Hair follicle dermal papilla cell (primary cell): Measurements from ENCODE around the gene SLC22A16. TPM values are rescaled to one million over a fixed set of nuclear protein-coding genes. Genes with fewer than 3 reads are reported as not detected.

Experiments used
- total RNA-seq: library from RNA; depleted of rRNA; stranded (reverse); fragments of >200 nt; gene quantifications from 2 replicates; pipeline ENCODE4 v1.2.3, GENCODE V29; 2012

SLC22A16 gene, protein sequence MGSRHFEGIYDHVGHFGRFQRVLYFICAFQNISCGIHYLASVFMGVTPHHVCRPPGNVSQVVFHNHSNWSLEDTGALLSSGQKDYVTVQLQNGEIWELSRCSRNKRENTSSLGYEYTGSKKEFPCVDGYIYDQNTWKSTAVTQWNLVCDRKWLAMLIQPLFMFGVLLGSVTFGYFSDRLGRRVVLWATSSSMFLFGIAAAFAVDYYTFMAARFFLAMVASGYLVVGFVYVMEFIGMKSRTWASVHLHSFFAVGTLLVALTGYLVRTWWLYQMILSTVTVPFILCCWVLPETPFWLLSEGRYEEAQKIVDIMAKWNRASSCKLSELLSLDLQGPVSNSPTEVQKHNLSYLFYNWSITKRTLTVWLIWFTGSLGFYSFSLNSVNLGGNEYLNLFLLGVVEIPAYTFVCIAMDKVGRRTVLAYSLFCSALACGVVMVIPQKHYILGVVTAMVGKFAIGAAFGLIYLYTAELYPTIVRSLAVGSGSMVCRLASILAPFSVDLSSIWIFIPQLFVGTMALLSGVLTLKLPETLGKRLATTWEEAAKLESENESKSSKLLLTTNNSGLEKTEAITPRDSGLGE
- total RNA-seq: 0.12 TPM in 1 of 2 replicates, not detected in the other

DNA sequence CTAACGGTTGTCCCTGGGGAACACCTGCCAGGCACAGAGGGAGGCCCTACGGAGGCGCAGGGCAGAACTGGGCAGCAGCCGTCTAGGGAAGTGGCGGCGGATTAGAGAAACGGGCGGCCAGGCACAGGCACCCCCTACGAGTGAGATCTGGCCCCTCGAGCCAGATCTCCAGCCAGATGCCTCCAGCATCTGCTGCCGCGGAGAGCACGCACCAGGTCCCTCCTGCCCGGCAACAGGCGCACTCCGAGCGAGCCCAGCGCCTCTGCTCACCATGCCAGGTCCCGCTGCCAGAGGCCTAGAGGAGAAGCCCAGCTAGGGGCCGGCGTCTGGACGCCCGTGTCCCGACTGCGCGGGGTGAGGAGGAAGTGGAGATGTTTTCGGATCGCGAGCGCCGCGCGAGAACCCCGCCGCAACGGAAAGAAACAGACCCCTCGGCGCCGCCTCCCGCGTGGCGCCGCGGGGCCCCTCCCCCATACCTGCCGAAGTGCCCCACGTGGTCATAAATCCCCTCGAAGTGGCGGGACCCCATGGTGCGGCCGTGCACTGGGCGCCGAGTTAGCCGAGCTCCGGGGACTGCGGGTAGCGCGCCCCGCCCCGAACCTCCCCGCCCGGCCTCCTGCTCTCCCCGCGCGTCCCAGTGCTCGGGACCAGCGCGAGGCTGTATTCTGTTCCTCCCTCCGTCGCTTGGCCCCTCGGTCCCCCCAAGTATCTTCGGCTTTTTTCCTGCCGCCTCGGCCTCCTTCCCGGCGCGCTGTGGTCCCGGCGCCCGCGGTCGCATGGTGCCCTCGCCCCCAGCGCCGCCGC lies at the start of gene SLC22A16:
TSS of gene SLC22A16 (minus strand) at position 568 of the 804 bp plus-strand sequence. CDS start at position 529, 39 bp downstream.

DNA sequence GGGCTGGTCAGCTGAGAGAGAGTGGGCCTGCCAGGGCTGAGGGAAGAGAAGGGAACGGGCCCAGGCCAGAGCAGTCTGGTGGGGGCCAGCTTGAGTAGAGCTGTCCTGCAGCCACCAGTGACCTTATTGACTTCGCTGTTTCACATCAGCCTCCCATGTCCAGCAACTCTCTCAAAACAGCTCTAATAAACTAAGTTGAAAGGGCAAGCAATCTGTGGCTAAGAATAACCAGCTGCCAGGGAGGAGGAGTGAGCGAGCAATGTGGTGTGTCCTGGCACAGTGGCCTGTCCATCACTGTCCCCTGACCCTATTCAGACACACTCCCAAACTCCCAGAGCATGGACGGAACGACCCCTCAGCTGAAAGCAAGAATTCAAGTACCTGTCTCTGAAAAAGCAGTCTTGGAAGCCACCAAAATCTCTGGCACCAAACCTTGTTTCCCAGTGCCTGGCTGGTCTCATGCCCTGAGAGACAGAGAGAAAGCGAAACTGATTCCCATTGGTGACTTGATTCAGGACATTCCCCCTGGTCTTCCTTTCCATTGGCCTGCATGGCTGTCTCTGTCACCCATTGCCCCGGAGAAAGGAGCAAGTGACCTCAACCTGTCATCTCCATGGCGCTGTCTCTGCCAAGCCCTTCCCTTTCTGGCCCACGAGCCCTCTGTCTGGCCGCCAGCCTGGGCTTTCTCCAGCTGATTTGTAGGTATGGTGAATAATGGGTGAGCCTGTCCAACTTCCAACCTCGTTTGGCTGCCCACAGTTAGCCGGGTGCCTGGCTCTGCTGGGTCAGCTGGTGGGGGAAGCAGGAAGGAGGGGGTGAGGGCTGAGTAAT lies 61.1 kb downstream of the SLC22A16 start, which contains the start of gene DDO:
TSS of gene DDO (minus strand) at position 490 of the 831 bp plus-strand sequence. CDS start 2,113 bp downstream, outside the sequence.

Other genes starting within 250 kb of the SLC22A16 start
- 0.36 and 1.5 TPM in 2 replicates for gene METTL24, start 118.3 kb downstream of the SLC22A16 start, total RNA-seq
- 0.16 and 0.24 TPM in 2 replicates for gene DDO, start 61.0 kb downstream of the SLC22A16 start, total RNA-seq